ENCODE data around the gene IL17D.
A peak's percentile ranks its signal among the peaks of the same experiment; 100 is the strongest.
"Not testable (repeated sequence)": the region's sequence is repeated elsewhere in the genome, so short reads cannot be mapped to it uniquely, and the experiment has no call there.

Gene IL17D

GRCh38 chr13:20719783-20720182 is 16.3 kb downstream of the IL17D start:
- DNase-seq (ENCODE audit: low spot score), result no peak

- no peak for DNase-seq (ENCODE audit: low spot score)
Measured at GRCh38 chr13:20720499-20720898, 17.0 kb downstream of the IL17D start.

GRCh38 chr13:20721058-20721453 is 17.6 kb downstream of the IL17D start:
- DNase-seq (ENCODE audit: low spot score), result no peak

- no peak for DNase-seq (ENCODE audit: low spot score)
Measured at GRCh38 chr13:20721454-20722357, 18.2 kb downstream of the IL17D start.

- DNase-seq (ENCODE audit: low spot score), result peak; percentile 23
Measured at GRCh38 chr13:20727856-20728255, 24.4 kb downstream of the IL17D start.

- peak; percentile 10 for DNase-seq (ENCODE audit: low spot score)
Measured at GRCh38 chr13:20728579-20729311, 25.2 kb downstream of the IL17D start.

- DNase-seq (ENCODE audit: low spot score), result peak; percentile 18
Measured at GRCh38 chr13:20729633-20730585, 26.4 kb downstream of the IL17D start.

GRCh38 chr13:20738616-20739015 is 35.1 kb downstream of the IL17D start:
- DNase-seq (ENCODE audit: low spot score), result no peak

GRCh38 chr13:20740021-20740420 is 36.5 kb downstream of the IL17D start:
- DNase-seq (ENCODE audit: low spot score), result no peak

- not testable (repeated sequence) for DNase-seq (ENCODE audit: low spot score)
Measured at GRCh38 chr13:20743830-20744404, 40.4 kb downstream of the IL17D start.

- DNase-seq (ENCODE audit: low spot score), result no peak
Measured at GRCh38 chr13:20749377-20749776, 45.9 kb downstream of the IL17D start.

- no peak for DNase-seq (ENCODE audit: low spot score)
Measured at GRCh38 chr13:20754009-20754408, 50.5 kb downstream of the IL17D start.

- DNase-seq (ENCODE audit: low spot score), result no peak
Measured at GRCh38 chr13:20760872-20761271, 57.4 kb downstream of the IL17D start.

- no peak for DNase-seq (ENCODE audit: low spot score)
Measured at GRCh38 chr13:20767309-20767943, 63.9 kb downstream of the IL17D start.

GRCh38 chr13:20769091-20769490 is 65.6 kb downstream of the IL17D start:
- DNase-seq (ENCODE audit: low spot score), result no peak

- DNase-seq (ENCODE audit: low spot score), result no peak
Measured at GRCh38 chr13:20769834-20770233, 66.3 kb downstream of the IL17D start.

Measured in D341Med (cell line).